Activated CD4-positive, CD25-positive, alpha-beta regulatory T cell (primary cell): ENCODE measurements around the gene KLF12.

ENCODE experiments used
- DNase-seq, 4 experiments: peaks; one replicate each; lab custom pipeline; 2025; lab: John Stamatoyannopoulos, UW

Gene KLF12

GRCh38 chr13:74103970-74104555 is 30.1 kb downstream of the KLF12 start:
- no peak for DNase-seq

- no peak for DNase-seq
Measured at GRCh38 chr13:74103196-74103595, 31.0 kb downstream of the KLF12 start.

- DNase-seq, result no peak
Measured at GRCh38 chr13:74102691-74103090, 31.5 kb downstream of the KLF12 start.

GRCh38 chr13:74101436-74101835 is 32.8 kb downstream of the KLF12 start:
- no peak for DNase-seq

GRCh38 chr13:74098077-74098476 is 36.1 kb downstream of the KLF12 start:
- DNase-seq, result no peak

GRCh38 chr13:74097116-74097515 is 37.1 kb downstream of the KLF12 start:
- no peak for DNase-seq

- DNase-seq, result no peak
Measured at GRCh38 chr13:74093691-74094090, 40.5 kb downstream of the KLF12 start.

GRCh38 chr13:74092711-74093110 is 41.5 kb downstream of the KLF12 start:
- DNase-seq, result no peak

GRCh38 chr13:74090869-74091605 is 43.2 kb downstream of the KLF12 start:
- DNase-seq, result no peak

GRCh38 chr13:74090397-74090796 is 43.8 kb downstream of the KLF12 start:
- no peak for DNase-seq

- DNase-seq, result no peak
Measured at GRCh38 chr13:74087357-74087756, 46.8 kb downstream of the KLF12 start.
